ENCODE data around the gene COL4A2.
A peak's percentile ranks its signal among the peaks of the same experiment; 100 is the strongest.

The COL4A2 gene

GRCh38 chr13:110423689-110424302 lies 116.7 kb downstream of the COL4A2 start:
- DNase-seq = no peak

- DNase-seq = no peak
Measured at GRCh38 chr13:110424569-110425443, 117.7 kb downstream of the COL4A2 start.

- DNase-seq = no peak
Measured at GRCh38 chr13:110425444-110425780, 118.3 kb downstream of the COL4A2 start.

- DNase-seq = no peak
Measured at GRCh38 chr13:110426735-110427134, 119.7 kb downstream of the COL4A2 start.

- DNase-seq = no peak
Measured at GRCh38 chr13:110428313-110428712, 121.2 kb downstream of the COL4A2 start.

GRCh38 chr13:110430391-110431336 lies 123.6 kb downstream of the COL4A2 start:
- DNase-seq = no peak

GRCh38 chr13:110431425-110432294 lies 124.6 kb downstream of the COL4A2 start:
- DNase-seq = no peak

- no peak for DNase-seq
Measured at GRCh38 chr13:110432522-110432921, 125.4 kb downstream of the COL4A2 start.

GRCh38 chr13:110433014-110433413 lies 125.9 kb downstream of the COL4A2 start:
- DNase-seq = no peak

- DNase-seq = no peak
Measured at GRCh38 chr13:110434629-110435028, 127.5 kb downstream of the COL4A2 start.

- no peak for DNase-seq
Measured at GRCh38 chr13:110435331-110435730, 128.2 kb downstream of the COL4A2 start.

- DNase-seq = no peak
Measured at GRCh38 chr13:110436276-110436675, 129.2 kb downstream of the COL4A2 start.

GRCh38 chr13:110436786-110437370 lies 129.8 kb downstream of the COL4A2 start:
- DNase-seq = no peak

- no peak for DNase-seq
Measured at GRCh38 chr13:110438211-110438610, 131.1 kb downstream of the COL4A2 start.

- no peak for DNase-seq
Measured at GRCh38 chr13:110438776-110439175, 131.7 kb downstream of the COL4A2 start.

GRCh38 chr13:110440946-110441731 lies 134.1 kb downstream of the COL4A2 start:
- no peak for DNase-seq

- DNase-seq = peak in 1 of 2 experiments; percentile 36
Measured at GRCh38 chr13:110442930-110443621, 136.0 kb downstream of the COL4A2 start.

GRCh38 chr13:110443622-110444225 lies 136.6 kb downstream of the COL4A2 start:
- DNase-seq = no peak

- peak in 1 of 2 experiments; percentile 38 for DNase-seq
Measured at GRCh38 chr13:110444226-110444653, 137.2 kb downstream of the COL4A2 start.

GRCh38 chr13:110445183-110445582 lies 138.1 kb downstream of the COL4A2 start:
- DNase-seq = no peak
